ENCODE data around the gene GRM7. TPM values are rescaled to one million over a fixed set of nuclear protein-coding genes. Genes with fewer than 3 reads are reported as not detected.

GRM7 gene
- total RNA-seq, 2 donors from 2014 or later, result 0.33 to 1.3 TPM

GRCh38 chr3:7489417-7489816, 628.5 kb downstream of the GRM7 start:
- H3K27ac ChIP-seq, result no peak overlapping the region
- H3K4me1 ChIP-seq, result no peaks in the 10 kb centered on the region
- 71 to 76% methylated on average over 2 of the region's 2 CpGs for WGBS, 2 donors
- DNase-seq (no peak), ATAC-seq (no peak)
- H3K4me3 ChIP-seq, result no peak overlapping the region
- H3K36me3 ChIP-seq (replicated peaks in 1 of 2; ENCODE audit: insufficient read depth in 1 of 2, low read depth in 2 of 2), result no peaks in the 10 kb centered on the region
- H3K9me3 ChIP-seq, result no peaks in the 10 kb centered on the region
- TF ChIP-seq CTCF (IDR thresholded peaks at IDR 0.05) (no peak), POLR2A (IDR thresholded peaks at IDR 0.05) (no peak)
- intact Hi-C loops (cut with DNase I), result no loop called here
- no peaks in the 10 kb centered on the region for H3K27me3 ChIP-seq

- TF ChIP-seq CTCF (IDR thresholded peaks at IDR 0.05) (no peak), POLR2A (IDR thresholded peaks at IDR 0.05) (no peak)
- WGBS, 2 donors, result 64 to 89% methylated on average over 3 of the region's 3 CpGs
- Histone ChIP-seq H3K27ac (no peak overlapping the region), H3K9me3 (no peaks in the 10 kb centered on the region), H3K36me3 (replicated peaks in 1 of 2; ENCODE audit: insufficient read depth in 1 of 2, low read depth in 2 of 2) (no peaks in the 10 kb centered on the region), H3K4me3 (no peak overlapping the region), H3K27me3 (no peaks in the 10 kb centered on the region), H3K4me1 (no peaks in the 10 kb centered on the region)
- intact Hi-C loops (cut with DNase I), result no loop called here
- DNase-seq (no peak), ATAC-seq (no peak)
These were observed 637.8 kb downstream of the GRM7 start for GRCh38 chr3:7498715-7499114.

GRCh38 chr3:7503431-7503830, 642.5 kb downstream of the GRM7 start:
- Histone ChIP-seq H3K9me3 (no peaks in the 10 kb centered on the region), H3K4me1 (peaks cover 13% of the 10 kb centered on the region), H3K27me3 (no peaks in the 10 kb centered on the region), H3K36me3 (replicated peaks in 1 of 2; ENCODE audit: insufficient read depth in 1 of 2, low read depth in 2 of 2) (no peaks in the 10 kb centered on the region), H3K4me3 (no peak overlapping the region), H3K27ac (no peak overlapping the region)
- WGBS, 2 donors, result 80 to 82% methylated on average over 4 of the region's 4 CpGs
- ATAC-seq, result no peak
- DNase-seq, result no peak
- intact Hi-C loops (cut with DNase I), result no loop called here
- no peak for TF ChIP-seq CTCF (IDR thresholded peaks at IDR 0.05)
- TF ChIP-seq POLR2A (IDR thresholded peaks at IDR 0.05), result no peak

- no peaks in the 10 kb centered on the region for H3K36me3 ChIP-seq (replicated peaks in 1 of 2; ENCODE audit: insufficient read depth in 1 of 2, low read depth in 2 of 2)
- ATAC-seq (peak; percentile 79), DNase-seq (peak in 2 of 4 donors; percentile 21 to 50)
- peaks cover 13% of the 10 kb centered on the region for H3K4me1 ChIP-seq
- no peak overlapping the region for H3K4me3 ChIP-seq
- intact Hi-C loops (cut with DNase I), result no loop called here
- TF ChIP-seq CTCF (IDR thresholded peaks at IDR 0.05) (no peak), POLR2A (IDR thresholded peaks at IDR 0.05) (no peak)
- H3K27ac ChIP-seq, result peak overlapping the region in 2 of 4 donors; percentile 39 to 49
- H3K9me3 ChIP-seq, result no peaks in the 10 kb centered on the region
- 86 to 100% methylated on average over 2 to 3 of the region's 3 CpGs for WGBS, 2 donors
- H3K27me3 ChIP-seq, result no peaks in the 10 kb centered on the region
These were observed 644.2 kb downstream of the GRM7 start for GRCh38 chr3:7504886-7505775.

All from body of pancreas (tissue), 4 donors.